Activated CD4-positive, alpha-beta memory T cell treated with anti-CD3 and anti-CD28 coated beads, Interleukin-2, amount 10 ng/mL, durations not matched to agents 7 days and 5 days (primary cell): ENCODE results near the gene CLEC17A. TPM values are rescaled to one million over a fixed set of nuclear protein-coding genes. Genes with fewer than 3 reads are reported as not detected.
"Not testable (repeated sequence)": the region's sequence is repeated elsewhere in the genome, so short reads cannot be mapped to it uniquely, and the experiment has no call there.

Experiments used
- CTCF ChIA-PET: fragments of 350-600 bp; sonication (Branson Sonifier 250); formaldehyde crosslinking; loops from one replicate; lab custom pipeline; 2021; ENCODE audit warnings: antibody characterized with exemption, inconsistent platforms; lab: Charles Lee
- POLR2A ChIA-PET: fragments of 350-600 bp; sonication (Branson Sonifier 250); formaldehyde crosslinking; loops from one replicate; lab custom pipeline; 2021; ENCODE audit warnings: antibody characterized with exemption; lab: Charles Lee
- DNase-seq: peaks from one replicate; pipeline ENCODE4 v3.0.0-alpha.2; 2020
- H3K27ac Mint-ChIP-seq: one replicate; pipeline ENCODE4 v1.8.0; 2021; ENCODE audit warnings: mild to moderate bottlenecking, mixed read lengths
- H3K27me3 Mint-ChIP-seq: one replicate; pipeline ENCODE4 v1.8.0; 2021; ENCODE audit warnings: mixed read lengths
- H3K36me3 Mint-ChIP-seq: one replicate; pipeline ENCODE4 v1.8.0; 2021; ENCODE audit warnings: low read depth, mixed read lengths
- H3K4me1 Mint-ChIP-seq: one replicate; pipeline ENCODE4 v1.8.0; 2021; ENCODE audit warnings: mixed read lengths
- H3K4me3 Mint-ChIP-seq: one replicate; pipeline ENCODE4 v1.8.0; 2021; ENCODE audit warnings: mild to moderate bottlenecking, mixed read lengths
- H3K9me3 Mint-ChIP-seq: one replicate; pipeline ENCODE4 v1.8.0; 2021; ENCODE audit warnings: mixed read lengths
- total RNA-seq, 2 experiments: library from RNA; stranded (reverse); gene quantifications; one replicate each; pipeline ENCODE4 v1.2.3, GENCODE V29; 2021

CLEC17A gene
- total RNA-seq, 2 experiments from 2014 or later = not detected

GRCh38 chr19:14551134-14552005 lies 31.5 kb upstream of the CLEC17A start:
- CTCF ChIA-PET = interaction anchor here (0.6 to 2.5 kb wide), 11 partner anchors 9 to 134 kb away, joined by 3 to 9 read pairs (median 4); partner anchors contain the start of gene NDUFB7
- H3K4me1 Mint-ChIP-seq = peaks cover 24% of the 10 kb centered on the region
- H3K36me3 Mint-ChIP-seq = peaks cover 14% of the 10 kb centered on the region
- not testable (repeated sequence) for H3K4me3 Mint-ChIP-seq, H3K27me3 Mint-ChIP-seq, H3K9me3 Mint-ChIP-seq
- peak overlapping the region; percentile 73 for H3K27ac Mint-ChIP-seq
- POLR2A ChIA-PET = interaction anchor here (0.8 to 3.2 kb wide), 3 partner anchors 21 to 135 kb away, joined by 3 to 16 read pairs (median 3); partner anchors contain the start of gene DNAJB1
- peak; percentile 79 for DNase-seq

DNA sequence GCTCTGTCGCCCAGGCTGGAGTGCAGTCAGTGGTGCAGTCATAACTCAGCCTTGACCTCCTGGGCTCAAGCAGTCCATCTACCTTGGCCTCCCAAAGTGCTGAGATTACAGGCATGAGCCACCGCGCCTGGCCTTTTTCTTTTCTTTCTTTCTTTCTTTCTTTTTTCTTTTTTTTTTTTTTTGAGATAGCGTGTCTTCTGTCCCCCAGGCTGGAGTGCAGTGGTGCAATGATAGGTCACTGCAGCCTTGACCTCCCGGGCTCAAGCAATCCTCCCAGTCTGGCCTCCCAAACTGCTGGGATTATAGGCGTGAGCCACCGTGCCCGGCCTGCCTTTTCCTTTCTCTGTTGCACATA lies 30.9 kb upstream of the CLEC17A start:
- Mint-ChIP-seq H3K36me3 (peaks cover 14% of the 10 kb centered on the region), H3K27ac (peak overlapping the region; percentile 21), H3K4me1 (peaks cover 30% of the 10 kb centered on the region)
- ChIA-PET CTCF (interaction anchor here (0.6 to 2.5 kb wide), 10 partner anchors 8 to 133 kb away, joined by 3 to 9 read pairs (median 4); partner anchors contain the start of gene NDUFB7), POLR2A (interaction anchor here (3.2 kb wide), 1 partner anchor 34 kb away, joined by 16 read pairs; the partner anchor contains the start of gene DNAJB1)
- not testable (repeated sequence) for DNase-seq, H3K9me3 Mint-ChIP-seq, H3K4me3 Mint-ChIP-seq, H3K27me3 Mint-ChIP-seq

GRCh38 chr19:14553042-14553938 lies 29.6 kb upstream of the CLEC17A start:
- Mint-ChIP-seq H3K36me3 (peaks cover 12% of the 10 kb centered on the region), H3K4me1 (peaks cover 31% of the 10 kb centered on the region), H3K27ac (no peak overlapping the region), H3K4me3 (no peak overlapping the region), H3K27me3 (no peaks in the 10 kb centered on the region), H3K9me3 (no peaks in the 10 kb centered on the region)
- ChIA-PET POLR2A (interaction anchor here (1.7 kb wide), 1 partner anchor 32 kb away, joined by 5 read pairs; no protein-coding TSS in a partner anchor), CTCF (interaction anchor here (1.4 kb wide), 1 partner anchor 20 kb away, joined by 5 read pairs; no protein-coding TSS in a partner anchor)
- no peak for DNase-seq

DNA sequence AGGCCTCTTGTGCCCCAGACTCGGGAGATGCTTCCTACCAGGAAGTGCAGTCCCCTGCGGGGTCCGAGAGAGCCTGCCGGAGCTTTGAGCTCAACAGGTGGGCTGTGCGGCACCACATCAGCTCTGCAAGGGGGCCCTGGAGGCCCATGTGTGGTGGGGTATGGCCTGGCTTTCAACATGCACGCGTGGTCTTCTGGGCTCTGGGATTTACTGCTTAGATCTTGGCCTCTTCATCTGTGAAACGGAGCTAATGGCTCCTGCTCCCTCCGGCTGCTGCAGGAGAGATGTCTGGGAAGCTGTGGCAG lies 29.0 kb upstream of the CLEC17A start:
- no peaks in the 10 kb centered on the region for H3K27me3 Mint-ChIP-seq
- peaks cover 6% of the 10 kb centered on the region for H3K36me3 Mint-ChIP-seq
- peaks cover 31% of the 10 kb centered on the region for H3K4me1 Mint-ChIP-seq
- ChIA-PET POLR2A (interaction anchor here (1.0 to 1.7 kb wide), 2 partner anchors 32 to 36 kb away, joined by 4 to 5 read pairs; partner anchors contain the start of gene DNAJB1), CTCF (interaction anchor here (1.4 kb wide), 1 partner anchor 19 kb away, joined by 5 read pairs; no protein-coding TSS in a partner anchor)
- H3K27ac Mint-ChIP-seq = no peak overlapping the region
- no peak for DNase-seq
- no peaks in the 10 kb centered on the region for H3K9me3 Mint-ChIP-seq
- no peak overlapping the region for H3K4me3 Mint-ChIP-seq

DNA sequence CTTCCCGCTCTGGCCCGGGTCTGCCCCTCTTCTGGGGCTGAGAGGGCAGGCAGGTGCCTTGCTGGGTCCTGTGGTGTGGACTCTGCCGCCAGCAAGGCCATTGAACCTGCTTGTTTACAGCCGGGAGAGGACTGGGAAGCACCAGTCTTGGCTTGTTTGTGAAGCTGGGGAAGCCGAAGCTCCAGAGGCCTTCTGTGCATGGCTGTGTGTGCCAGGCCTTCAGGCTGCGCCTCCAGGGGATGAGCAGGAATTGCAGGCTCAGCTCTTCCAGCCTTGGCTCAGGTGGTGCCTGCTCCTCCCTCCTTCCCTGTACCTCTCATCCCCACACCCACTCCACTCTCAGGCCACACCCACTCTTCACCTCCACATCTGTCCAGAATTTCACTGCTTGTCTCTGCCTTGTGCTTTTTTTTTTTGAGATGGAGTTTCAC lies 28.5 kb upstream of the CLEC17A start:
- ChIA-PET POLR2A (interaction anchor here (1.0 to 1.7 kb wide), 2 partner anchors 33 to 36 kb away, joined by 4 to 5 read pairs; partner anchors contain the start of gene DNAJB1), CTCF (interaction anchor here (0.6 to 1.4 kb wide), 2 partner anchors 17 to 19 kb away, joined by 3 to 5 read pairs; no protein-coding TSS in a partner anchor)
- Mint-ChIP-seq H3K27me3 (no peaks in the 10 kb centered on the region), H3K36me3 (peaks cover 6% of the 10 kb centered on the region), H3K4me3 (no peak overlapping the region), H3K4me1 (peaks cover 31% of the 10 kb centered on the region), H3K27ac (no peak overlapping the region), H3K9me3 (no peaks in the 10 kb centered on the region)
- no peak for DNase-seq

- Mint-ChIP-seq H3K4me3 (no peak overlapping the region), H3K27me3 (no peaks in the 10 kb centered on the region), H3K4me1 (peaks cover 31% of the 10 kb centered on the region), H3K27ac (no peak overlapping the region), H3K9me3 (no peaks in the 10 kb centered on the region), H3K36me3 (peaks cover 3% of the 10 kb centered on the region)
- ChIA-PET CTCF (interaction anchor here (0.6 to 3.4 kb wide), 18 partner anchors 8 to 1430 kb away, joined by 3 to 38 read pairs (median 6); partner anchors contain the start of genes DNAJB1, NDUFB7 and ZNF333), POLR2A (interaction anchor here (1.0 to 2.3 kb wide), 6 partner anchors 26 to 49 kb away, joined by 3 to 6 read pairs (median 4); partner anchors contain the start of genes DNAJB1 and TECR)
- DNase-seq = no peak
These were observed 26.8 kb upstream of the CLEC17A start for GRCh38 chr19:14555918-14556661.

DNA sequence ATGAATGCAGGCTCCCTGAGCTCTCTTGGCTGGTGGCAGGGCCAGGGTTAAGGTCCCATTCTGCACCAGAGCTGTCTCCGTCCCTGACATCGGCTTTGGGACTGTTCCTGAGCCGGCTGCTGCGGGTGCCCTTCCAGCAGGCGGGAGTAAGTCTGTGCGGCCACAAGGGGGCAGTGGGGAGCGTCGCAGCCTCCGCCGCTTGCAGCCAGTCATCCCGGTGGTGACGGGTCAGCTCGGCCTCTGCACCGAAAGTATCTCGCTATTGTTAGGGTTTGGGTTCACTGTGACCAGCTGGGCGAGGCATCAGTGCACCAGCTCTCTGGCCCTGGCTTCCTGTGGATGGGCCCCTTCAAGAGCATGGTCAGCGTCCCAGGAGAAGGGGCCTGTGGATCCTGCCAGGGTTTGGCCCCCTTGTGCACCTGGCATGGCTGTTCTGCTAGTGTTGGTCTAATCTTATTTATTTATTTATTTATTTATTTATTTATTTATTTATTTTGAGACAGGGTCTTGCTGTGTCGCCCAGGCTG lies 26.2 kb upstream of the CLEC17A start:
- Mint-ChIP-seq H3K36me3 (peaks cover 3% of the 10 kb centered on the region), H3K27me3 (no peaks in the 10 kb centered on the region), H3K9me3 (no peaks in the 10 kb centered on the region), H3K4me3 (no peak overlapping the region), H3K27ac (no peak overlapping the region), H3K4me1 (peaks cover 24% of the 10 kb centered on the region)
- ChIA-PET POLR2A (interaction anchor here (0.7 to 2.3 kb wide), 7 partner anchors 27 to 130 kb away, joined by 3 to 6 read pairs (median 4); partner anchors contain the start of genes DNAJB1 and TECR), CTCF (interaction anchor here (0.6 to 3.4 kb wide), 19 partner anchors 9 to 1429 kb away, joined by 3 to 38 read pairs (median 5); partner anchors contain the start of genes DNAJB1, NDUFB7 and ZNF333)
- DNase-seq = peak; percentile 73

- no peaks in the 10 kb centered on the region for H3K9me3 Mint-ChIP-seq
- ChIA-PET CTCF (interaction anchor here (3.4 kb wide), 1 partner anchor 52 kb away, joined by 11 read pairs; no protein-coding TSS in a partner anchor), POLR2A (no interaction called here)
- DNase-seq = no peak
- H3K4me3 Mint-ChIP-seq = no peak overlapping the region
- peaks cover 5% of the 10 kb centered on the region for H3K36me3 Mint-ChIP-seq
- H3K27me3 Mint-ChIP-seq = no peaks in the 10 kb centered on the region
- no peak overlapping the region for H3K27ac Mint-ChIP-seq
- peaks cover 18% of the 10 kb centered on the region for H3K4me1 Mint-ChIP-seq
These were observed 24.4 kb upstream of the CLEC17A start for GRCh38 chr19:14558370-14559066.

DNA sequence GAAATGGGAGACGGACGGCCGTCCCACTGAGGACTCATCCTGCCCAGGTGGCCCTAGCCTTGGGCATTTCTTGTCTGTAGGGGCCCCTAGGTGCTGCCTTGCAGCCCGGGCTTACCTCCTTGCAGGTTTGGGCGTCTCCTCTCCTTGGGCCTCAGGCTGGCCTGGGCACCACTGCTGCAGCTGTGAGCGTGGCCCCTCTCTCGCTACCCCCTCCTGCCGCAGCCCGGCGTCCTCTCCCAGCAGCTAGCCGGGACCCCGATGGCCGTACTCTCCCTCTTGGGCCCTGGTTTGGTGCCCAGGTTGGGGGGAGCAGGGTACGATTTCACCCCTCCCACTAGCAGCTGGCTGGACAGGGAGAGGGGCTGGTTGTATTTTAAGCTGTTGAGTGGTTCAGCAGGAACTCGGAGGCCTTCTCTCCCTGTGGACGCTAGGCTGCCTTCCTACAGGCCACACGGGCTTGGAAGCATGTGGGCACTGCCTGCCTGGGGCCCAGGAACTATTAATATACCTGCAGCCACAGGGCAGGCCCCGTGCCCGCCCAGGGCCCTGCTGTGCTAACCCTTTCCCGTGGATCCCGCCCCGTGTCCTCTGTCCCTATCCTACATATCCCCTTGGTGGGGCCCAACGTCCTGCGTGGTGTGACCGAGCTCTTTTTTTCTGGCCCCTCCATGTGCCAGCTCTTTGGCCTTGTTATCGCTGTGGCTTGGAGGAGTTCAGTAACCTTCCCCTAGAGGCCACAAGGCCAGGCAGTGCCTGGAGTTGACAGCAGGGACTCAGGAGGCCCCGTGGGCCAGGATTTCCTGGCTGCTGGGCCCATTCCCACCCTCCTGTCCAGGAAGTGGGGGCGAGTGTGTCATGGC lies 22.7 kb upstream of the CLEC17A start:
- peaks cover 8% of the 10 kb centered on the region for H3K36me3 Mint-ChIP-seq
- DNase-seq = no peak
- CTCF ChIA-PET = interaction anchor here (0.5 to 0.9 kb wide), 2 partner anchors 9 to 567 kb away, joined by 3 to 4 read pairs; no protein-coding TSS in a partner anchor
- POLR2A ChIA-PET = interaction anchor here (1.0 kb wide), 1 partner anchor 37 kb away, joined by 3 read pairs; no protein-coding TSS in a partner anchor
- H3K27me3 Mint-ChIP-seq = no peaks in the 10 kb centered on the region
- peaks cover 22% of the 10 kb centered on the region for H3K4me1 Mint-ChIP-seq
- no peak overlapping the region for H3K27ac Mint-ChIP-seq
- H3K9me3 Mint-ChIP-seq = no peaks in the 10 kb centered on the region
- H3K4me3 Mint-ChIP-seq = no peak overlapping the region

GRCh38 chr19:14560776-14561108 lies 22.1 kb upstream of the CLEC17A start:
- H3K4me3 Mint-ChIP-seq = no peak overlapping the region
- H3K36me3 Mint-ChIP-seq = peaks cover 8% of the 10 kb centered on the region
- peaks cover 22% of the 10 kb centered on the region for H3K4me1 Mint-ChIP-seq
- H3K27me3 Mint-ChIP-seq = no peaks in the 10 kb centered on the region
- POLR2A ChIA-PET = no interaction called here
- no peak overlapping the region for H3K27ac Mint-ChIP-seq
- no peaks in the 10 kb centered on the region for H3K9me3 Mint-ChIP-seq
- CTCF ChIA-PET = no interaction called here
- DNase-seq = no peak
